H1 (cell line): ENCODE data around the gene CADM1. TPM values are rescaled to one million over a fixed set of nuclear protein-coding genes. Genes with fewer than 3 reads are reported as not detected.

ENCODE experiments used
- CTCF ChIA-PET: fragments of 300-600 bp; sonication (Branson Sonifier 250); formaldehyde crosslinking; loops from one replicate; lab custom pipeline; 2021; ENCODE audit not compliant: partially characterized antibody; lab: Charles Lee
- POLR2A ChIA-PET: fragments of 300-600 bp; sonication (Branson Sonifier 250); formaldehyde crosslinking; loops from one replicate; lab custom pipeline; 2021; ENCODE audit warnings: inconsistent platforms; ENCODE audit not compliant: partially characterized antibody; lab: Charles Lee
- DNase-seq, 2 experiments: peaks; one replicate each; pipeline versions ENCODE4 v3.0.0 to v3.0.0-alpha.2; 2010 to 2022; ENCODE audit warnings: low spot score in 2 of 2, low read depth in 1 of 2, mixed read lengths in 1 of 2
- FAIRE-seq: peaks from 2 replicates; lab custom pipeline; 2011; peaks lifted over from hg19 to GRCh38; lab: Jason Lieb, UNC
- H2AFZ ChIP-seq: 2 replicates; pipeline ENCODE4 v1.8.1; 2012; ENCODE audit warnings: low read length, inconsistent platforms
- H2AK5ac ChIP-seq: 2 replicates; pipeline ENCODE4 v1.6.1; 2013; ENCODE audit warnings: low read depth, low read length
- H2BK120ac ChIP-seq: replicated peaks from 2 replicates; pipeline ENCODE3; 2013; ENCODE audit warnings: low read depth, low read length, inconsistent platforms
- H2BK12ac ChIP-seq: 2 replicates; pipeline ENCODE4 v1.6.1; 2013; ENCODE audit warnings: low read depth, low read length
- H2BK15ac ChIP-seq: 2 replicates; pipeline ENCODE4 v1.6.1; 2013; ENCODE audit warnings: low read length
- H2BK20ac ChIP-seq: 2 replicates; pipeline ENCODE4 v1.6.1; 2013; ENCODE audit warnings: low read length
- H2BK5ac ChIP-seq: 2 replicates; pipeline ENCODE4 v1.6.1; 2013; ENCODE audit warnings: low read depth, low read length
- H3K14ac ChIP-seq: 2 replicates; pipeline ENCODE4 v1.6.1; 2013; ENCODE audit warnings: inconsistent platforms; ENCODE audit not compliant: insufficient read length
- H3K18ac ChIP-seq: 2 replicates; pipeline ENCODE4 v1.6.1; 2013; ENCODE audit warnings: low read length; ENCODE audit errors: extremely low read depth
- H3K23ac ChIP-seq: 2 replicates; pipeline ENCODE4 v1.6.1; 2013; ENCODE audit warnings: inconsistent platforms; ENCODE audit not compliant: insufficient read length
- H3K23me2 ChIP-seq: 2 replicates; pipeline ENCODE4 v1.6.1; 2013; ENCODE audit warnings: low read depth, low read length
- H3K27ac ChIP-seq: 2 replicates; pipeline ENCODE4 v1.6.1; 2011; ENCODE audit warnings: low read depth, low read length, inconsistent platforms
- H3K27me3 ChIP-seq, 4 experiments: replicated peaks in 1 of 4; 1 replicate in 1 of 4; 2 replicates in 3 of 4; pipeline versions ENCODE4 v1.6.1 to v1.8.1; 2011 to 2013; ENCODE audit warnings: low read length in 3 of 4, mild to moderate bottlenecking in 3 of 4, inconsistent platforms in 2 of 4, mixed read lengths in 2 of 4, moderate library complexity in 1 of 4; ENCODE audit not compliant: control insufficient read depth in 3 of 4, insufficient read depth in 3 of 4; ENCODE audit errors: extremely low read depth in 1 of 4
- H3K36me3 ChIP-seq, 4 experiments: 2 replicates each; pipeline versions ENCODE4 v1.6.1 to v1.8.1; 2011 to 2013; ENCODE audit warnings: mild to moderate bottlenecking in 4 of 4, low read length in 3 of 4, moderate library complexity in 2 of 4, control low read depth in 1 of 4, inconsistent platforms in 1 of 4; ENCODE audit not compliant: insufficient read depth in 4 of 4, control insufficient read depth in 2 of 4
- H3K4ac ChIP-seq: replicated peaks from 2 replicates; pipeline ENCODE3; 2013; ENCODE audit warnings: low read length, low read depth, mixed read lengths, inconsistent platforms; ENCODE audit not compliant: insufficient read length
- H3K4me1 ChIP-seq, 4 experiments: replicated peaks in 1 of 4; 1 replicate in 1 of 4; 2 replicates in 3 of 4; pipeline versions ENCODE4 v1.6.1 to v1.8.1; 2011 to 2013; ENCODE audit warnings: low read length in 3 of 4, inconsistent platforms in 2 of 4, mixed read lengths in 1 of 4; ENCODE audit not compliant: insufficient read depth in 4 of 4, control insufficient read depth in 3 of 4
- H3K4me2 ChIP-seq, 2 experiments: 2 replicates each; pipeline versions ENCODE4 v1.6.1 to v1.8.1; 2011 to 2013; ENCODE audit warnings: low read depth in 2 of 2, low read length in 2 of 2, control low read depth in 1 of 2, inconsistent platforms in 1 of 2, mild to moderate bottlenecking in 1 of 2; ENCODE audit not compliant: insufficient read depth in 1 of 2
- H3K4me3 ChIP-seq, 4 experiments: fragments of 200-600, 300-600 bp in 1 of 4; sonication (generic), shearing (Covaris generic), sonication (Bioruptor Twin) in 1 of 4; 2 replicates each; pipeline versions ENCODE4 v1.5.1 to v1.8.1; 2011 to 2016; ENCODE audit warnings: low read length in 4 of 4, low read depth in 3 of 4, control low read depth in 2 of 4, inconsistent platforms in 2 of 4, mild to moderate bottlenecking in 2 of 4, mixed read lengths in 1 of 4, moderate library complexity in 1 of 4; ENCODE audit not compliant: insufficient read depth in 2 of 4; ENCODE audit errors: extremely low read depth in 1 of 4
- H3K56ac ChIP-seq: replicated peaks from 2 replicates; pipeline ENCODE3; 2013; ENCODE audit warnings: low read depth, mild to moderate bottlenecking, mixed read lengths, low read length, inconsistent platforms; ENCODE audit not compliant: insufficient read length
- H3K79me1 ChIP-seq: 2 replicates; pipeline ENCODE4 v1.6.1; 2013; ENCODE audit warnings: low read depth, low read length, control low read depth
- H3K79me2 ChIP-seq, 2 experiments: 2 replicates each; pipeline versions ENCODE4 v1.6.1 to v1.8.1; 2012 to 2013; ENCODE audit warnings: low read length in 2 of 2, mild to moderate bottlenecking in 2 of 2, inconsistent platforms in 1 of 2; ENCODE audit not compliant: insufficient read depth in 2 of 2, control insufficient read depth in 1 of 2
- H3K9ac ChIP-seq, 4 experiments: replicated peaks in 1 of 4; 1 replicate in 1 of 4; 2 replicates in 3 of 4; pipeline versions ENCODE4 v1.6.1 to v1.8.1; 2011 to 2013; ENCODE audit warnings: low read depth in 3 of 4, low read length in 3 of 4, control low read depth in 2 of 4, mild to moderate bottlenecking in 2 of 4, moderate library complexity in 2 of 4, inconsistent platforms in 1 of 4; ENCODE audit errors: extremely low read depth in 1 of 4
- H3K9me3 ChIP-seq, 2 experiments: 2 replicates each; pipeline versions ENCODE4 v1.6.1 to v1.8.1; 2012 to 2013; ENCODE audit warnings: mild to moderate bottlenecking in 2 of 2, moderate library complexity in 2 of 2, control low read depth in 1 of 2, inconsistent platforms in 1 of 2, low read depth in 1 of 2, low read length in 1 of 2, mixed read lengths in 1 of 2; ENCODE audit not compliant: insufficient read depth in 2 of 2
- H4K20me1 ChIP-seq, 2 experiments: replicated peaks in 1 of 2; 2 replicates each; pipeline versions ENCODE3 to v1.8.1; 2011 to 2013; ENCODE audit warnings: inconsistent platforms in 2 of 2, low read length in 2 of 2, mild to moderate bottlenecking in 1 of 2; ENCODE audit not compliant: insufficient read depth in 2 of 2, control insufficient read depth in 1 of 2
- H4K5ac ChIP-seq: 2 replicates; pipeline ENCODE4 v1.6.1; 2013; ENCODE audit warnings: low read length, low read depth, mixed read lengths, inconsistent platforms; ENCODE audit not compliant: insufficient read length
- H4K8ac ChIP-seq: 2 replicates; pipeline ENCODE4 v1.8.0; 2013; ENCODE audit warnings: mild to moderate bottlenecking, moderate library complexity, low read length, inconsistent platforms; ENCODE audit not compliant: insufficient read depth; ENCODE audit errors: extremely low read depth
- H4K91ac ChIP-seq: replicated peaks from 2 replicates; pipeline ENCODE3; 2013; ENCODE audit warnings: low read length, mixed read lengths, inconsistent platforms; ENCODE audit not compliant: insufficient read length
- ATF2 ChIP-seq: IDR thresholded peaks from 2 replicates; pipeline ENCODE4 v1.6.1; 2012; ENCODE audit warnings: low read length, inconsistent platforms
- CEBPB ChIP-seq: IDR thresholded peaks from 2 replicates; pipeline ENCODE4 v1.6.1; 2012; ENCODE audit warnings: low read depth, low read length
- CREB1 ChIP-seq: IDR thresholded peaks from 2 replicates; pipeline ENCODE4 v1.6.1; 2012; ENCODE audit warnings: inconsistent platforms
- EZH2 ChIP-seq: fragments of 200-600 bp; sonication (generic); IDR thresholded peaks from 2 replicates; pipeline ENCODE4 v1.7.1; 2012; ENCODE audit warnings: low read depth, mild to moderate bottlenecking, moderate library complexity, low read length, inconsistent platforms; ENCODE audit not compliant: severe bottlenecking
- JUN ChIP-seq: IDR thresholded peaks from 2 replicates; pipeline ENCODE4 v1.6.1; 2011; ENCODE audit warnings: low read depth, mild to moderate bottlenecking, improper control_type of control experiment, low read length
- POU5F1 ChIP-seq: IDR thresholded peaks from 2 replicates; pipeline ENCODE4 v1.6.1; 2011; ENCODE audit warnings: low read depth, mild to moderate bottlenecking, low read length, moderate library complexity
- RXRA ChIP-seq: IDR thresholded peaks from 2 replicates; pipeline ENCODE4 v1.6.1; 2011; ENCODE audit warnings: low read depth, mild to moderate bottlenecking, low read length, moderate library complexity; ENCODE audit not compliant: insufficient read depth
- SP4 ChIP-seq: IDR thresholded peaks from 2 replicates; pipeline ENCODE4 v1.6.1; 2012; ENCODE audit warnings: low read length, inconsistent platforms
- SUZ12 ChIP-seq: fragments of 200-600 bp; sonication (generic); IDR thresholded peaks from 2 replicates; pipeline ENCODE4 v1.6.1; 2012; ENCODE audit warnings: mild to moderate bottlenecking, inconsistent platforms, low read length, moderate library complexity, mixed read lengths
- TAF7 ChIP-seq: optimal IDR thresholded peaks from 2 replicates; pipeline ENCODE3; 2011; ENCODE audit warnings: low read depth, mild to moderate bottlenecking, inconsistent platforms, low read length, moderate library complexity, borderline replicate concordance
- YY1 ChIP-seq: IDR thresholded peaks from 2 replicates; pipeline ENCODE4 v1.6.1; 2011; ENCODE audit warnings: low read depth, mild to moderate bottlenecking, low read length
- ZNF274 ChIP-seq: IDR thresholded peaks from 2 replicates; pipeline ENCODE4 v1.7.0; 2012; ENCODE audit warnings: low read length, borderline replicate concordance; ENCODE audit errors: extremely low read depth
- WGBS, 2 experiments: shearing (Covaris generic) in 1 of 2; methylation state at CpG; one replicate each; pipeline versions ENCODE4 v1.1.6 to v1.1.7; 2013 to 2015; ENCODE audit warnings: low lambda C conversion rate in 2 of 2, mixed read lengths in 2 of 2, inconsistent platforms in 1 of 2, low coverage in 1 of 2, missing lambda C conversion rate in 1 of 2; ENCODE audit not compliant: insufficient replicate concordance in 2 of 2, insufficient coverage in 1 of 2, insufficient read length in 1 of 2; ENCODE audit errors: extremely low coverage in 1 of 2, missing lambda C conversion rate in 1 of 2; 5-methylcytosine and 5-hydroxymethylcytosine counted together
- polyA plus RNA-seq, 7 experiments: library from polyadenylated mRNA; depleted of rRNA in 3 of 7; stranded (reverse) in 5 of 7; unstranded in 2 of 7; fragments of >200 nt in 5 of 7; fragments of 200-250 nt in 2 of 7; gene quantifications; 1 replicate in 5 of 7; 2 replicates in 1 of 7; 4 replicates in 1 of 7; pipeline versions ENCODE4 v1.2.1 to v1.2.3, GENCODE V29; 2011 to 2013; ENCODE audit warnings: missing spikeins in 2 of 7, mixed read lengths in 2 of 7
- total RNA-seq: library from RNA; stranded (reverse); fragmentation: NEBNext Ultra II Directional; extraction: Animal tissue kit (Norgen Biotek cat#: 25700); gene quantifications from 2 replicates; pipeline ENCODE4 v1.2.1, GENCODE V29; 2021

CADM1 gene
- total and polyA plus RNA-seq, 2 of the 8 experiments (the other 6 are each of a cell fraction or from before 2014, with no cell fraction given), result 8.3 to 25.3 TPM

GRCh38 chr11:115421992-115422689, 82.1 kb downstream of the CADM1 start:
- Histone ChIP-seq H2BK12ac (no peak overlapping the region), H3K4me3 (no peak overlapping the region), H3K79me2 (no peaks in the 10 kb centered on the region), H3K79me1 (no peaks in the 10 kb centered on the region), H2BK120ac (no peak overlapping the region), H3K9ac (no peak overlapping the region), H3K4ac (no peak overlapping the region), H4K8ac (no peak overlapping the region), H4K5ac (no peak overlapping the region), H3K23me2 (no peaks in the 10 kb centered on the region), H2BK20ac (no peak overlapping the region), H3K18ac (no peak overlapping the region), H2BK5ac (no peak overlapping the region), H4K20me1 (no peaks in the 10 kb centered on the region), H3K4me1 (peaks cover 0 to 13% (median 11%) of the 10 kb centered on the region in 4 experiments; a peak in 4 of 7 replicates), H3K23ac (no peak overlapping the region), H2BK15ac (no peak overlapping the region), H3K14ac (no peak overlapping the region), H3K4me2 (no peak overlapping the region), H2AK5ac (no peak overlapping the region), H3K27ac (no peak overlapping the region), H4K91ac (no peak overlapping the region), H2AFZ (no peak overlapping the region), H3K9me3 (no peaks in the 10 kb centered on the region), H3K27me3 (no peaks in the 10 kb centered on the region), H3K56ac (no peak overlapping the region), H3K36me3 (no peaks in the 10 kb centered on the region)
- ChIA-PET CTCF (interaction anchor here (0.7 to 0.9 kb wide), 2 partner anchors 10 to 77 kb away, joined by 3 read pairs; no protein-coding TSS in a partner anchor), POLR2A (no interaction called here)
- FAIRE-seq (no peak), DNase-seq (no peak)
- WGBS, 2 experiments, result 82% methylated on average over 6 of the region's 6 CpGs; no CpG with 5 or more reads in 1 of the 2 experiments
- TF ChIP-seq RXRA, result no peak
- TF ChIP-seq ZNF274, result no peak
- no peak for TF ChIP-seq ATF2
- TF ChIP-seq EZH2, result no peak
- TF ChIP-seq SUZ12, result no peak
- TF ChIP-seq CEBPB, result no peak
- no peak for TF ChIP-seq SP4
- no peak for TF ChIP-seq TAF7
- no peak for TF ChIP-seq POU5F1
- no peak for TF ChIP-seq JUN
- no peak for TF ChIP-seq CREB1
- no peak for TF ChIP-seq YY1
